Activated CD4-positive, alpha-beta memory T cell treated with anti-CD3 and anti-CD28 coated beads for 36 hours (primary cell): ENCODE measurements around the gene P3H4. TPM values are rescaled to one million over a fixed set of nuclear protein-coding genes. Genes with fewer than 3 reads are reported as not detected.
A peak's percentile ranks its signal among the peaks of the same experiment; 100 is the strongest.
"Not testable (repeated sequence)": the region's sequence is repeated elsewhere in the genome, so short reads cannot be mapped to it uniquely, and the experiment has no call there.

ENCODE experiments used
- CTCF ChIA-PET: fragments of 350-600 bp; sonication (Branson Sonifier 250); formaldehyde crosslinking; loops from one replicate; lab custom pipeline; 2021; ENCODE audit warnings: antibody characterized with exemption, inconsistent platforms; lab: Charles Lee
- POLR2A ChIA-PET: fragments of 350-600 bp; sonication (Branson Sonifier 250); formaldehyde crosslinking; loops from one replicate; lab custom pipeline; 2021; ENCODE audit warnings: antibody characterized with exemption; lab: Charles Lee
- DNase-seq: peaks from one replicate; pipeline ENCODE4 v3.0.0-alpha.2; 2020
- H3K27ac Mint-ChIP-seq: one replicate; pipeline ENCODE4 v1.8.0; 2021; ENCODE audit warnings: mixed read lengths
- H3K27me3 Mint-ChIP-seq: one replicate; pipeline ENCODE4 v1.8.0; 2021; ENCODE audit warnings: mixed read lengths
- H3K36me3 Mint-ChIP-seq: one replicate; pipeline ENCODE4 v1.8.0; 2021; ENCODE audit warnings: mixed read lengths
- H3K4me1 Mint-ChIP-seq: one replicate; pipeline ENCODE4 v1.8.0; 2021; ENCODE audit warnings: low read depth, mixed read lengths
- H3K4me3 Mint-ChIP-seq: one replicate; pipeline ENCODE4 v1.8.0; 2021; ENCODE audit warnings: mild to moderate bottlenecking, mixed read lengths
- H3K9me3 Mint-ChIP-seq: one replicate; pipeline ENCODE4 v1.8.0; 2021; ENCODE audit warnings: mixed read lengths
- intact Hi-C: fragments of 100-400 bp; cut with micrococcal nuclease; formaldehyde crosslinking; loops from one replicate; pipeline ENCODE4 v1.15.1; 2023
- total RNA-seq, 2 experiments: library from RNA; stranded (reverse); gene quantifications; one replicate each; pipeline ENCODE4 v1.2.3, GENCODE V29; 2021

Gene P3H4
- 1 to 10 TPM; 2.5 to 2.9 TPM for total RNA-seq

GRCh38 chr17:41811549-41812380, at the start of gene P3H4:
Gene P3H4, minus strand, starts transcription at chr17:41811949. Its CDS starts 34 bp downstream, at chr17:41811915.
- ChIA-PET POLR2A (interaction anchor here (0.7 to 2.0 kb wide), 4 partner anchors 26 to 148 kb away, joined by 3 to 7 read pairs (median 4); partner anchors contain the start of gene EIF1), CTCF (interaction anchor here (0.5 to 3.1 kb wide), 20 partner anchors 8 to 370 kb away, joined by 3 to 27 read pairs (median 4); partner anchors contain the start of genes EIF1, JUP, KCNH4 and NKIRAS2)
- intact Hi-C loops = no loop called here
- H3K9me3 Mint-ChIP-seq = no peaks in the 10 kb centered on the region
- peaks cover 17% of the 10 kb centered on the region for H3K4me1 Mint-ChIP-seq
- peak; percentile 80 for DNase-seq
- peak within 1 kb of the TSS; percentile 82 for H3K4me3 Mint-ChIP-seq
- H3K27me3 Mint-ChIP-seq = peaks cover 2% of the 10 kb centered on the region
- H3K27ac Mint-ChIP-seq = peak within 1 kb of the TSS; percentile 30
- H3K36me3 Mint-ChIP-seq = no peaks in the 10 kb centered on the region

GRCh38 chr17:41860254-41860931, 48.6 kb upstream of the P3H4 start:
- peaks cover 24% of the 10 kb centered on the region for H3K4me1 Mint-ChIP-seq
- ChIA-PET CTCF (interaction anchor here (0.5 kb wide), 1 partner anchor 164 kb away, joined by 3 read pairs; no protein-coding TSS in a partner anchor), POLR2A (interaction anchor here (1.2 kb wide), 1 partner anchor 13 kb away, joined by 3 read pairs; no protein-coding TSS in a partner anchor)
- H3K4me3 Mint-ChIP-seq = no peak overlapping the region
- no peak overlapping the region for H3K27ac Mint-ChIP-seq
- H3K36me3 Mint-ChIP-seq = peaks cover 2% of the 10 kb centered on the region
- no peak for DNase-seq
- intact Hi-C loops = loop anchor here (10.0 kb wide), 1 partner anchor 154 kb away; the partner anchor contains the start of gene DNAJC7
- H3K27me3 Mint-ChIP-seq = no peaks in the 10 kb centered on the region
- H3K9me3 Mint-ChIP-seq = no peaks in the 10 kb centered on the region

- Mint-ChIP-seq H3K36me3 (peaks cover 20% of the 10 kb centered on the region), H3K4me1 (peaks cover 27% of the 10 kb centered on the region)
- H3K27me3 Mint-ChIP-seq, DNase-seq, H3K9me3 Mint-ChIP-seq, H3K4me3 Mint-ChIP-seq, intact Hi-C loops, H3K27ac Mint-ChIP-seq: not testable (repeated sequence)
- CTCF ChIA-PET = interaction anchor here (0.6 kb wide), 1 partner anchor 111 kb away, joined by 3 read pairs; no protein-coding TSS in a partner anchor
- POLR2A ChIA-PET = interaction anchor here (1.0 kb wide), 1 partner anchor 12 kb away, joined by 6 read pairs; no protein-coding TSS in a partner anchor
Observed at GRCh38 chr17:41851382-41851781, 39.6 kb upstream of the P3H4 start.

GRCh38 chr17:41849251-41849990, 37.7 kb upstream of the P3H4 start:
- POLR2A ChIA-PET = no interaction called here
- no peaks in the 10 kb centered on the region for H3K27me3 Mint-ChIP-seq

GRCh38 chr17:41848788-41849187, 37.0 kb upstream of the P3H4 start:
- CTCF ChIA-PET = interaction anchor here (1.0 to 1.1 kb wide), 2 partner anchors 16 kb away, joined by 3 to 4 read pairs; partner anchors contain the start of gene KLHL11
- H3K9me3 Mint-ChIP-seq = no peaks in the 10 kb centered on the region
- H3K4me1 Mint-ChIP-seq = peaks cover 22% of the 10 kb centered on the region
- no peak for DNase-seq
- POLR2A ChIA-PET = interaction anchor here (1.1 kb wide), 1 partner anchor 39 kb away, joined by 3 read pairs; no protein-coding TSS in a partner anchor
- H3K4me3 Mint-ChIP-seq = no peak overlapping the region
- no peak overlapping the region for H3K27ac Mint-ChIP-seq
- intact Hi-C loops = no loop called here
- no peaks in the 10 kb centered on the region for H3K27me3 Mint-ChIP-seq
- peaks cover 6% of the 10 kb centered on the region for H3K36me3 Mint-ChIP-seq

More at GRCh38 chr17:41849251-41849990, 37.7 kb upstream of the P3H4 start:
- no peak overlapping the region for H3K27ac Mint-ChIP-seq
- peaks cover 13% of the 10 kb centered on the region for H3K36me3 Mint-ChIP-seq
- H3K4me1 Mint-ChIP-seq = peaks cover 22% of the 10 kb centered on the region
- H3K9me3 Mint-ChIP-seq = no peaks in the 10 kb centered on the region
- H3K4me3 Mint-ChIP-seq = no peak overlapping the region
- intact Hi-C loops = no loop called here
- no peak for DNase-seq
- CTCF ChIA-PET = interaction anchor here (1.0 to 1.1 kb wide), 2 partner anchors 16 to 17 kb away, joined by 3 to 4 read pairs; partner anchors contain the start of gene KLHL11

- H3K36me3 Mint-ChIP-seq = no peaks in the 10 kb centered on the region
- no peaks in the 10 kb centered on the region for H3K27me3 Mint-ChIP-seq
- intact Hi-C loops = no loop called here
- H3K4me1 Mint-ChIP-seq = peaks cover 7% of the 10 kb centered on the region
- CTCF ChIA-PET = no interaction called here
- no peak overlapping the region for H3K27ac Mint-ChIP-seq
- H3K4me3 Mint-ChIP-seq = no peak overlapping the region
- DNase-seq = no peak
- H3K9me3 Mint-ChIP-seq = no peaks in the 10 kb centered on the region
- POLR2A ChIA-PET = no interaction called here
Observed at GRCh38 chr17:41844971-41845370, 33.2 kb upstream of the P3H4 start.

GRCh38 chr17:41840781-41841180, 29.0 kb upstream of the P3H4 start:
- H3K4me3 Mint-ChIP-seq, H3K4me1 Mint-ChIP-seq, DNase-seq, POLR2A ChIA-PET, H3K9me3 Mint-ChIP-seq, H3K27me3 Mint-ChIP-seq, H3K27ac Mint-ChIP-seq, H3K36me3 Mint-ChIP-seq, CTCF ChIA-PET, intact Hi-C loops: not testable (repeated sequence)

GRCh38 chr17:41839448-41839847, 27.7 kb upstream of the P3H4 start:
- H3K4me3 Mint-ChIP-seq, intact Hi-C loops, H3K9me3 Mint-ChIP-seq, CTCF ChIA-PET, H3K27me3 Mint-ChIP-seq, DNase-seq, H3K27ac Mint-ChIP-seq, H3K36me3 Mint-ChIP-seq: not testable (repeated sequence)
- POLR2A ChIA-PET = interaction anchor here (0.6 kb wide), 1 partner anchor 117 kb away, joined by 3 read pairs; no protein-coding TSS in a partner anchor
- peaks cover 14% of the 10 kb centered on the region for H3K4me1 Mint-ChIP-seq

- Mint-ChIP-seq H3K4me1 (peaks cover 14% of the 10 kb centered on the region), H3K9me3 (no peaks in the 10 kb centered on the region), H3K27me3 (peaks cover 2% of the 10 kb centered on the region), H3K36me3 (no peaks in the 10 kb centered on the region), H3K27ac (no peak within 1 kb of the TSS), H3K4me3 (peak within 1 kb of the TSS; percentile 75)
- intact Hi-C loops = no loop called here
- DNase-seq = no peak
- ChIA-PET CTCF (interaction anchor here (1.3 kb wide), 1 partner anchor 142 kb away, joined by 7 read pairs; no protein-coding TSS in a partner anchor), POLR2A (no interaction called here)
Observed at GRCh38 chr17:41837761-41838538, 26.2 kb upstream of the P3H4 start, which contains the start of gene KLHL10. Gene KLHL10, plus strand, starts transcription at chr17:41837825. Its CDS starts 108 bp downstream, at chr17:41837933.

GRCh38 chr17:41836550-41837196, 24.9 kb upstream of the P3H4 start:
- no peak overlapping the region for H3K27ac Mint-ChIP-seq
- ChIA-PET POLR2A (no interaction called here), CTCF (interaction anchor here (1.0 kb wide), 1 partner anchor 28 kb away, joined by 3 read pairs; no protein-coding TSS in a partner anchor)
- peaks cover 14% of the 10 kb centered on the region for H3K4me1 Mint-ChIP-seq
- peaks cover under 1% of the 10 kb centered on the region for H3K36me3 Mint-ChIP-seq
- intact Hi-C loops = no loop called here
- H3K4me3 Mint-ChIP-seq = peak overlapping the region; percentile 75
- H3K27me3 Mint-ChIP-seq = peaks cover 2% of the 10 kb centered on the region
- DNase-seq = peak; percentile 15
- H3K9me3 Mint-ChIP-seq = no peaks in the 10 kb centered on the region
